Keratinocyte (primary cell): ENCODE results near the gene DSCAM. TPM values are rescaled to one million over a fixed set of nuclear protein-coding genes. Genes with fewer than 3 reads are reported as not detected.

Source experiments
- DNase-seq: peaks from one replicate; pipeline ENCODE4 v3.0.0-alpha.2; 2011; ENCODE audit warnings: low read depth, missing footprints, low spot score
- FAIRE-seq: peaks from 2 replicates; lab custom pipeline; 2011; peaks lifted over from hg19 to GRCh38; lab: Jason Lieb, UNC
- H2AFZ ChIP-seq: 2 replicates; pipeline ENCODE4 v1.6.0; 2012; ENCODE audit warnings: low read length, control low read depth, inconsistent platforms; ENCODE audit not compliant: control insufficient read depth
- H3K27ac ChIP-seq: 2 replicates; pipeline ENCODE4 v1.5.1; 2011; ENCODE audit warnings: low read length; ENCODE audit not compliant: control insufficient read depth, insufficient read depth
- H3K27me3 ChIP-seq: 3 replicates; pipeline ENCODE4 v1.6.0; 2011; ENCODE audit warnings: low read length; ENCODE audit not compliant: control insufficient read depth, insufficient read depth; ENCODE audit errors: extremely low read depth
- H3K36me3 ChIP-seq, 2 experiments: 2 replicates in 1 of 2; 3 replicates in 1 of 2; pipeline ENCODE4 v1.5.1; 2011; ENCODE audit warnings: low read length in 2 of 2, mild to moderate bottlenecking in 1 of 2; ENCODE audit not compliant: control insufficient read depth in 2 of 2, insufficient read depth in 2 of 2; ENCODE audit errors: extremely low read depth in 1 of 2
- H3K4me1 ChIP-seq: 3 replicates; pipeline ENCODE4 v1.5.1; 2011; ENCODE audit warnings: low read length; ENCODE audit not compliant: control insufficient read depth, insufficient read depth; ENCODE audit errors: extremely low read depth
- H3K4me2 ChIP-seq: 3 replicates; pipeline ENCODE4 v1.6.0; 2011; ENCODE audit warnings: low read depth, low read length; ENCODE audit not compliant: control insufficient read depth, insufficient read depth; ENCODE audit errors: extremely low read depth
- H3K4me3 ChIP-seq, 3 experiments: fragments of 200-600 bp in 1 of 3; sonication (generic) in 1 of 3; 2 replicates in 2 of 3; 3 replicates in 1 of 3; pipeline ENCODE4 v1.5.1; 2011 to 2016; ENCODE audit warnings: low read length in 3 of 3, mild to moderate bottlenecking in 3 of 3, control low read depth in 2 of 3, inconsistent platforms in 1 of 3, low read depth in 1 of 3, mixed read lengths in 1 of 3, mixed run types in 1 of 3, moderate library complexity in 1 of 3; ENCODE audit not compliant: control insufficient read depth in 2 of 3, insufficient read depth in 2 of 3; ENCODE audit errors: extremely low read depth in 1 of 3
- H3K79me2 ChIP-seq: 2 replicates; pipeline ENCODE4 v1.6.0; 2012; ENCODE audit warnings: low read length; ENCODE audit not compliant: control insufficient read depth, insufficient read depth
- H3K9ac ChIP-seq: 3 replicates; pipeline ENCODE4 v1.6.0; 2011; ENCODE audit warnings: low read length; ENCODE audit not compliant: control insufficient read depth, insufficient read depth; ENCODE audit errors: extremely low read depth
- H3K9me1 ChIP-seq: 3 replicates; pipeline ENCODE4 v1.6.0; 2011; ENCODE audit warnings: low read length; ENCODE audit not compliant: control insufficient read depth, insufficient read depth; ENCODE audit errors: extremely low read depth
- H3K9me3 ChIP-seq: 2 replicates; pipeline ENCODE4 v1.5.1; 2012; ENCODE audit warnings: low read depth, low read length; ENCODE audit not compliant: control insufficient read depth
- H4K20me1 ChIP-seq: 3 replicates; pipeline ENCODE4 v1.6.0; 2011; ENCODE audit warnings: low read length; ENCODE audit not compliant: control insufficient read depth, insufficient read depth; ENCODE audit errors: extremely low read depth
- EZH2 ChIP-seq: IDR thresholded peaks from one replicate; pipeline ENCODE4 v1.6.1; 2012; ENCODE audit warnings: inconsistent platforms, mild to moderate bottlenecking, low read length, moderate library complexity
- dilution Hi-C: fragments of 300-500 bp; cut with MboI; formaldehyde crosslinking; loops from one replicate; pipeline ENCODE4 v1.7.0; 2020; ENCODE audit warnings: low sequenced_read_pairs; ENCODE audit not compliant: extremely low pct_ligation_motif_present
- polyA plus RNA-seq, 5 experiments: library from polyadenylated mRNA; depleted of rRNA in 3 of 5; stranded (reverse) in 3 of 5; stranded (forward) in 1 of 5; unstranded in 1 of 5; fragments of >200 nt; gene quantifications; 1 replicate in 1 of 5; 2 replicates in 3 of 5; 3 replicates in 1 of 5; pipeline versions ENCODE4 v1.2.1 to v1.2.3, GENCODE V29; 2011 to 2012; ENCODE audit warnings: missing spikeins in 2 of 5, low read depth in 1 of 5, low replicate concordance in 1 of 5
- TF ChIP-seq, protein P1 (sequence below), 3 experiments: IDR thresholded peaks in 1 of 3; conservative IDR thresholded peaks in 1 of 3; optimal IDR thresholded peaks in 1 of 3; 2 replicates in 2 of 3; 3 replicates in 1 of 3; pipeline versions ENCODE3 to v1.5.1; 2011; ENCODE audit warnings: low read length in 3 of 3, mild to moderate bottlenecking in 3 of 3, moderate library complexity in 2 of 3, control low read depth in 1 of 3, inconsistent platforms in 1 of 3; ENCODE audit not compliant: insufficient read depth in 2 of 3; ENCODE audit errors: extremely low read depth in 1 of 3

The DSCAM gene
- polyA plus RNA-seq, 1 donor (not counting 4 experiments of a cell fraction or from before 2014, with no cell fraction given): 2.1 TPM

DNA sequence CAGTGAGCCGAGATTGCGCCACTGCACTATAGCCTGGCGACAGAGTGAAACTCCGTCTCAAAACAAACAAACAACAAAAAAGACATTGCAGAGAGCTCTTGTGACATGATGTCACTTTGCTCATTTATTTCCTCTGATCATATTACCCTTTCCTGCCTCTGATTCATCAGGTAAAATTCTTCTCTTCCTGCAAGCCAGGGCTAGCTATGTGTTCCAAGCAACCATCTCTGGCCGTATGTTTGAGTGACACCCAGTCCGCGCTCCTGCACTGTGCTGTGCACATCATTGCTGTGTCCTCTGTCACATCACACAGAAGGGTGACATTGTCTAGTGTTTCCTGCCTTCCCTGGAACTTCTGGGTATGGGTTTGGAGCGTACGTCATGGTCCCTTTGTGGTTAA lies 728.4 kb downstream of the DSCAM start:
- H3K9ac ChIP-seq: no peak overlapping the region
- no peak overlapping the region for H3K4me2 ChIP-seq
- no peaks in the 10 kb centered on the region for H4K20me1 ChIP-seq
- no peak overlapping the region for H2AFZ ChIP-seq
- no peak overlapping the region for H3K4me3 ChIP-seq
- H3K4me1 ChIP-seq: no peaks in the 10 kb centered on the region
- no peaks in the 10 kb centered on the region for H3K9me3 ChIP-seq
- no peaks in the 10 kb centered on the region for H3K9me1 ChIP-seq
- H3K27ac ChIP-seq: no peak overlapping the region
- H3K27me3 ChIP-seq: no peaks in the 10 kb centered on the region
- FAIRE-seq (no peak), DNase-seq (no peak)
- dilution Hi-C loops: no loop called here
- TF ChIP-seq, protein P1, sequence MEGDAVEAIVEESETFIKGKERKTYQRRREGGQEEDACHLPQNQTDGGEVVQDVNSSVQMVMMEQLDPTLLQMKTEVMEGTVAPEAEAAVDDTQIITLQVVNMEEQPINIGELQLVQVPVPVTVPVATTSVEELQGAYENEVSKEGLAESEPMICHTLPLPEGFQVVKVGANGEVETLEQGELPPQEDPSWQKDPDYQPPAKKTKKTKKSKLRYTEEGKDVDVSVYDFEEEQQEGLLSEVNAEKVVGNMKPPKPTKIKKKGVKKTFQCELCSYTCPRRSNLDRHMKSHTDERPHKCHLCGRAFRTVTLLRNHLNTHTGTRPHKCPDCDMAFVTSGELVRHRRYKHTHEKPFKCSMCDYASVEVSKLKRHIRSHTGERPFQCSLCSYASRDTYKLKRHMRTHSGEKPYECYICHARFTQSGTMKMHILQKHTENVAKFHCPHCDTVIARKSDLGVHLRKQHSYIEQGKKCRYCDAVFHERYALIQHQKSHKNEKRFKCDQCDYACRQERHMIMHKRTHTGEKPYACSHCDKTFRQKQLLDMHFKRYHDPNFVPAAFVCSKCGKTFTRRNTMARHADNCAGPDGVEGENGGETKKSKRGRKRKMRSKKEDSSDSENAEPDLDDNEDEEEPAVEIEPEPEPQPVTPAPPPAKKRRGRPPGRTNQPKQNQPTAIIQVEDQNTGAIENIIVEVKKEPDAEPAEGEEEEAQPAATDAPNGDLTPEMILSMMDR (optimal IDR thresholded peaks at IDR 0.05 in 1 of 3, IDR thresholded peaks at IDR 0.05 in 1 of 3, conservative IDR thresholded peaks at IDR 0.05 in 1 of 3; ENCODE audit: extremely low read depth in 1 of 3, insufficient read depth in 2 of 3, low read length in 3 of 3): no peak
- TF ChIP-seq EZH2: no peak
- no peaks in the 10 kb centered on the region for H3K79me2 ChIP-seq
- no peaks in the 10 kb centered on the region for H3K36me3 ChIP-seq

DNA sequence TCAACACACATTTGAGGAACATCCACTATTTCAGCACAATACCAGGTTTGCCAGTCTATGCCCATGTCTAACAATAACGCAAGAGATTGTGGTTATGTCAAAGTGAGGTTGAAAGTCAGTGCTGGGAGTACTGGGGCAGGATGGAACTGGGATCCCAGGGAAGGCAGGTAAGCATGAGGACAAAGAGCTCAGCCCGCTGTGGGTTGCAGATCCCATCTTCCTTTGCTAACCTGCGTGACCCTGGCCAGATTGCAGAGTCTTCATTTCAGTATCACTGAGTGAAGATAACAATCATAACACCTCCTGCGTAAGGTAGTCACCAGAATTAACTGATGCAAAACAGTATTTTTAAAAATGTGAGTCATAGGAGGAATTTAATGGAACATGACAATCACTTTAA lies 729.7 kb downstream of the DSCAM start:
- Histone ChIP-seq H3K36me3 (no peaks in the 10 kb centered on the region), H3K79me2 (no peaks in the 10 kb centered on the region), H3K27ac (no peak overlapping the region), H3K9me3 (no peaks in the 10 kb centered on the region), H3K4me3 (no peak overlapping the region), H3K4me2 (no peak overlapping the region), H3K9me1 (no peaks in the 10 kb centered on the region), H3K9ac (no peak overlapping the region), H2AFZ (no peak overlapping the region), H3K27me3 (no peaks in the 10 kb centered on the region), H4K20me1 (no peaks in the 10 kb centered on the region), H3K4me1 (no peaks in the 10 kb centered on the region)
- dilution Hi-C loops: no loop called here
- DNase-seq (no peak), FAIRE-seq (no peak)
- no peak for TF ChIP-seq EZH2
- TF ChIP-seq, protein P1 (optimal IDR thresholded peaks at IDR 0.05 in 1 of 3, IDR thresholded peaks at IDR 0.05 in 1 of 3, conservative IDR thresholded peaks at IDR 0.05 in 1 of 3; ENCODE audit: extremely low read depth in 1 of 3, insufficient read depth in 2 of 3, low read length in 3 of 3): no peak
